ENCODE measurements around the gene KIR2DL3. TPM values are rescaled to one million over a fixed set of nuclear protein-coding genes. Genes with fewer than 3 reads are reported as not detected.

Gene KIR2DL3
- total and polyA plus RNA-seq, 2 experiments from 2014 or later: not detected

- no peak for TF ChIP-seq ETS1 (IDR thresholded peaks at IDR 0.05)
- no peak for TF ChIP-seq JUNB (IDR thresholded peaks at IDR 0.05; ENCODE audit: unreplicated experiment)
- TF ChIP-seq, protein P1, sequence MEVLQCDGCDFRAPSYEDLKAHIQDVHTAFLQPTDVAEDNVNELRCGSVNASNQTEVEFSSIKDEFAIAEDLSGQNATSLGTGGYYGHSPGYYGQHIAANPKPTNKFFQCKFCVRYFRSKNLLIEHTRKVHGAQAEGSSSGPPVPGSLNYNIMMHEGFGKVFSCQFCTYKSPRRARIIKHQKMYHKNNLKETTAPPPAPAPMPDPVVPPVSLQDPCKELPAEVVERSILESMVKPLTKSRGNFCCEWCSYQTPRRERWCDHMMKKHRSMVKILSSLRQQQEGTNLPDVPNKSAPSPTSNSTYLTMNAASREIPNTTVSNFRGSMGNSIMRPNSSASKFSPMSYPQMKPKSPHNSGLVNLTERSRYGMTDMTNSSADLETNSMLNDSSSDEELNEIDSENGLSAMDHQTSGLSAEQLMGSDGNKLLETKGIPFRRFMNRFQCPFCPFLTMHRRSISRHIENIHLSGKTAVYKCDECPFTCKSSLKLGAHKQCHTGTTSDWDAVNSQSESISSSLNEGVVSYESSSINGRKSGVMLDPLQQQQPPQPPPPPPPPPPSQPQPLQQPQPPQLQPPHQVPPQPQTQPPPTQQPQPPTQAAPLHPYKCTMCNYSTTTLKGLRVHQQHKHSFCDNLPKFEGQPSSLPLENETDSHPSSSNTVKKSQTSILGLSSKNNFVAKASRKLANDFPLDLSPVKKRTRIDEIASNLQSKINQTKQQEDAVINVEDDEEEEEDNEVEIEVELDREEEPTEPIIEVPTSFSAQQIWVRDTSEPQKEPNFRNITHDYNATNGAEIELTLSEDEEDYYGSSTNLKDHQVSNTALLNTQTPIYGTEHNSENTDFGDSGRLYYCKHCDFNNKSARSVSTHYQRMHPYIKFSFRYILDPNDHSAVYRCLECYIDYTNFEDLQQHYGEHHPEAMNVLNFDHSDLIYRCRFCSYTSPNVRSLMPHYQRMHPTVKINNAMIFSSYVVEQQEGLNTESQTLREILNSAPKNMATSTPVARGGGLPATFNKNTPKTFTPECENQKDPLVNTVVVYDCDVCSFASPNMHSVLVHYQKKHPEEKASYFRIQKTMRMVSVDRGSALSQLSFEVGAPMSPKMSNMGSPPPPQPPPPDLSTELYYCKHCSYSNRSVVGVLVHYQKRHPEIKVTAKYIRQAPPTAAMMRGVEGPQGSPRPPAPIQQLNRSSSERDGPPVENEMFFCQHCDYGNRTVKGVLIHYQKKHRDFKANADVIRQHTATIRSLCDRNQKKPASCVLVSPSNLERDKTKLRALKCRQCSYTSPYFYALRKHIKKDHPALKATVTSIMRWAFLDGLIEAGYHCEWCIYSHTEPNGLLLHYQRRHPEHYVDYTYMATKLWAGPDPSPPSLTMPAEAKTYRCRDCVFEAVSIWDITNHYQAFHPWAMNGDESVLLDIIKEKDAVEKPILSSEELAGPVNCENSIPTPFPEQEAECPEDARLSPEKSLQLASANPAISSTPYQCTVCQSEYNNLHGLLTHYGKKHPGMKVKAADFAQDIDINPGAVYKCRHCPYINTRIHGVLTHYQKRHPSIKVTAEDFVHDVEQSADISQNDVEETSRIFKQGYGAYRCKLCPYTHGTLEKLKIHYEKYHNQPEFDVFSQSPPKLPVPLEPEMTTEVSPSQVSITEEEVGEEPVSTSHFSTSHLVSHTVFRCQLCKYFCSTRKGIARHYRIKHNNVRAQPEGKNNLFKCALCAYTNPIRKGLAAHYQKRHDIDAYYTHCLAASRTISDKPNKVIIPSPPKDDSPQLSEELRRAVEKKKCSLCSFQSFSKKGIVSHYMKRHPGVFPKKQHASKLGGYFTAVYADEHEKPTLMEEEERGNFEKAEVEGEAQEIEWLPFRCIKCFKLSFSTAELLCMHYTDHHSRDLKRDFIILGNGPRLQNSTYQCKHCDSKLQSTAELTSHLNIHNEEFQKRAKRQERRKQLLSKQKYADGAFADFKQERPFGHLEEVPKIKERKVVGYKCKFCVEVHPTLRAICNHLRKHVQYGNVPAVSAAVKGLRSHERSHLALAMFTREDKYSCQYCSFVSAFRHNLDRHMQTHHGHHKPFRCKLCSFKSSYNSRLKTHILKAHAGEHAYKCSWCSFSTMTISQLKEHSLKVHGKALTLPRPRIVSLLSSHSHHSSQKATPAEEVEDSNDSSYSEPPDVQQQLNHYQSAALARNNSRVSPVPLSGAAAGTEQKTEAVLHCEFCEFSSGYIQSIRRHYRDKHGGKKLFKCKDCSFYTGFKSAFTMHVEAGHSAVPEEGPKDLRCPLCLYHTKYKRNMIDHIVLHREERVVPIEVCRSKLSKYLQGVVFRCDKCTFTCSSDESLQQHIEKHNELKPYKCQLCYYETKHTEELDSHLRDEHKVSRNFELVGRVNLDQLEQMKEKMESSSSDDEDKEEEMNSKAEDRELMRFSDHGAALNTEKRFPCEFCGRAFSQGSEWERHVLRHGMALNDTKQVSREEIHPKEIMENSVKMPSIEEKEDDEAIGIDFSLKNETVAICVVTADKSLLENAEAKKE (CRISPR knock-in tag; IDR thresholded peaks at IDR 0.05): no peak
- TF ChIP-seq NANOG (IDR thresholded peaks at IDR 0.05; ENCODE audit: borderline replicate concordance): no peak
- TF ChIP-seq ZNF331 (CRISPR knock-in tag; IDR thresholded peaks at IDR 0.05; ENCODE audit: low read depth): no peak
- no peak for TF ChIP-seq EZH2 (IDR thresholded peaks at IDR 0.05; ENCODE audit: low read depth, unreplicated experiment)
- TF ChIP-seq ZNF114 (CRISPR knock-in tag; IDR thresholded peaks at IDR 0.05): no peak
- TF ChIP-seq CREB1 (CRISPR knock-in tag; IDR thresholded peaks at IDR 0.05; ENCODE audit: low read depth): no peak
These were observed 14.2 kb upstream of the KIR2DL3 start, which contains the start of gene KIR3DL3 (continued) for GRCh38 chr19:54724142-54724541.

DNA sequence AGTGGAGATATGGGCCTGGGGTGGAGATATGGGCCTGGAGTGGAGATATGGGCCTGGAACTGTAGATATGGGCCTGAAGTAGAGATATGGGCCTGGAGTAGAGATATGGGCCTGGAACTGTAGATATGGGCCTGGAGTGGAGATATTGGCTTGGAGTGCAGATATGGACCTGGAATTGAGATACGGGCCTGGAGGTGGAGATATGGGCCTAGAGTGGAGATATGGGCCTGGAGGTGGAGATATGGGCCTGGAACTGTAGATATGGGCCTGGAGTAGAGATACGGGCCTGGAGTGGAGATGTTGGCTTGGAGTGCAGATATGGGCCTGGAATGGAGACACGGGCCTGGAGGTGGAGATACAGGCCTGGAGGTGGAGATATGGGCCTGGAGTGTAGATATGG is 13.7 kb upstream of the KIR2DL3 start:
- Histone ChIP-seq H3K36me3 (ENCODE audit: insufficient read depth) (peaks cover 6% of the 10 kb centered on the region; the same call in 1 of the 2 replicates), H2AFZ (no peak overlapping the region), H3K79me2 (replicated peaks; ENCODE audit: insufficient read depth) (no peaks in the 10 kb centered on the region), H3K4me3 (no peak overlapping the region), H4K20me1 (replicated peaks; ENCODE audit: insufficient read depth) (no peaks in the 10 kb centered on the region), H3K9me2 (ENCODE audit: insufficient read depth) (no peaks in the 10 kb centered on the region), H3K4me1 (ENCODE audit: insufficient read depth) (no peaks in the 10 kb centered on the region), H3K27me3 (ENCODE audit: insufficient read depth) (no peaks in the 10 kb centered on the region), H3K4me2 (no peak overlapping the region), H3K27ac (ENCODE audit: low read depth) (no peak overlapping the region), H3F3A (replicated peaks; ENCODE audit: low read depth) (no peaks in the 10 kb centered on the region)
- TF ChIP-seq POLR2AphosphoS5 (IDR thresholded peaks at IDR 0.05; ENCODE audit: low read depth) (no peak), ZNF331 (CRISPR knock-in tag; IDR thresholded peaks at IDR 0.05; ENCODE audit: low read depth) (no peak), CTCF (conservative IDR thresholded peaks at IDR 0.05; ENCODE audit: low read depth in 2 of 2) (no peak), EZH2phosphoT487 (IDR thresholded peaks at IDR 0.05; ENCODE audit: unreplicated experiment) (no peak)
- DNase-seq (ENCODE audit: low spot score): no peak
- Mint-ChIP-seq H3K36me3 (ENCODE audit: low read depth) (peaks cover 50% of the 10 kb centered on the region), H3K27me3 (ENCODE audit: insufficient read depth, low read depth, poor library complexity) (peaks cover 7% of the 10 kb centered on the region), H3K27ac (no peak overlapping the region), H3K4me1 (no peaks in the 10 kb centered on the region), H3K4me3 (no peak overlapping the region), H3K9me3 (peaks cover 100% of the 10 kb centered on the region)
- no peak for ATAC-seq

Data from GM23338 (cell line).